Ishikawa (cell line): ENCODE results near the gene MKRN1.

Experiments
- EP300 ChIP-seq: IDR thresholded peaks from 2 replicates; pipeline ENCODE4 v1.6.1; 2012; ENCODE audit warnings: borderline replicate concordance
- YY1 ChIP-seq: IDR thresholded peaks from 2 replicates; pipeline ENCODE4 v1.6.1; 2012; ENCODE audit warnings: low read depth

DNA sequence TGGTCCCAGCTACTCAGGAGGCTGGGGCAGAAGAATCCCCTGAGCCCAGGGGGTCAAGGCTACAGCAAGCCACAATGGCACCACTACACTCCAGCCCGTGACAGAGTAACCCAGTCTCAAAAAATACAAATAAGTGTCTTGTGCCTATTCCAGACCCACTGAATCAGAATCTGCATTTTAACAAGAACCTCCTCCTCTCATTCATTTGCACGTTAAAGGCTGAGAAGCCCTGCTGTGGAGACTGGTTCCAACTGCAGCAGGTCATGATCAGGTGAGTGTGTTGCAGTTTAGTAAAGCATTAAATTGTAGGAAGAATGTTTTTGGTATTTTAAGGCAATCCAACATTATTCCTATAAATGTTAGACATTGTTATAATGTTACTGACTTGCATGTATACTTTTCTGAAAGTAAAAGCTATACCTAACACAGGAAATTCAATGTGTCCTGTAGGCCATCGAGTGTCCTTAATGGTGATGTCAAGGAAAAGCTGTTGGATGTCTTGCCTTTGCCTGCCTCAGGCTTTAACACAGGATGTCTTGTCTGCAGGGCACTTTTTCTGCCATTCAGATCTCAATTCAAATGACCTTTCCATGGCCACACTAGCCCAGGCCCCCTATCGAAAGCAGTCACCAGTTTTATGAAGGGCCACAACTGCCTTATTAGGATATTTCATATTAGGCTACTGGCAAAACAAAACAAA lies 30.4 kb downstream of the MKRN1 start:
- TF ChIP-seq EP300 (no peak), YY1 (no peak)
